H1 (cell line): ENCODE results near the gene GRIP1. TPM values are rescaled to one million over a fixed set of nuclear protein-coding genes. Genes with fewer than 3 reads are reported as not detected.

ENCODE experiments used
- POU5F1 ChIP-seq: IDR thresholded peaks from 2 replicates; pipeline ENCODE4 v1.6.1; 2011; ENCODE audit warnings: low read depth, mild to moderate bottlenecking, low read length, moderate library complexity
- SP1 ChIP-seq: IDR thresholded peaks from 2 replicates; pipeline ENCODE4 v1.6.1; 2011; ENCODE audit warnings: low read depth, low read length
- polyA plus RNA-seq, 7 experiments: library from polyadenylated mRNA; depleted of rRNA in 3 of 7; stranded (reverse) in 5 of 7; unstranded in 2 of 7; fragments of >200 nt in 5 of 7; fragments of 200-250 nt in 2 of 7; gene quantifications; 1 replicate in 5 of 7; 2 replicates in 1 of 7; 4 replicates in 1 of 7; pipeline versions ENCODE4 v1.2.1 to v1.2.3, GENCODE V29; 2011 to 2013; ENCODE audit warnings: missing spikeins in 2 of 7, mixed read lengths in 2 of 7
- total RNA-seq: library from RNA; stranded (reverse); fragmentation: NEBNext Ultra II Directional; extraction: Animal tissue kit (Norgen Biotek cat#: 25700); gene quantifications from 2 replicates; pipeline ENCODE4 v1.2.1, GENCODE V29; 2021

GRIP1 gene
- total and polyA plus RNA-seq, 2 of the 8 experiments (the other 6 are each of a cell fraction or from before 2014, with no cell fraction given) = 4.5 to 27.3 TPM

GRCh38 chr12:66379616-66380015 lies 299.3 kb downstream of the GRIP1 start (continued):
- TF ChIP-seq SP1 = no peak
- TF ChIP-seq POU5F1 = no peak
